Pons (tissue), 1 donor: ENCODE data around the gene TRIM47.

Experiments
- DNase-seq: peaks from one replicate; pipeline ENCODE4 v3.0.0-alpha.2; 2016; ENCODE audit warnings: low spot score

The TRIM47 gene

GRCh38 chr17:75878174-75878998 lies at the start of gene TRIM47:
TSS of gene TRIM47 (minus strand) at chr17:75878581. CDS start at chr17:75878548, 33 bp downstream.
- DNase-seq: peak; percentile 53

GRCh38 chr17:75927286-75927922 lies 49.0 kb upstream of the TRIM47 start:
- DNase-seq: no peak

DNA sequence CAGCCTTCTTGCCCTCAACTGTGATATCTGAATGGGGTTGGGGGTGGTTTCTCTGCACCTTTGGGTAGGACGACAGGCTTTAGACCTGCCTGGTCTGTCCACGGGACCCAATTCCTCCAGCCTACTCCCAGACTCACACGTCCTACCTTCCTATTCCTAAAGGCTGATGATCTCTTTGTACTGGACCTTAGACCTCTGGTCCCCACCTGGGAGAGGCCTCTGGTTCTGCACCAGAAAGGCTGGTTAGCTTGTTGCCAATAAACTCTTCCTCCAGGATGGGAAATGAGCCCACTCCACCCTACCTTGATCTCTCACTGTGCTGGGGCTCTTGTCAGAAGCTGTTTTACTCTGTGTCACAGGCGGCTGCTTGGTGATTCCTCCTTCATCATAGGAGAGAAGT lies 48.1 kb upstream of the TRIM47 start:
- no peak for DNase-seq

GRCh38 chr17:75925912-75926311 lies 47.5 kb upstream of the TRIM47 start:
- no peak for DNase-seq

DNA sequence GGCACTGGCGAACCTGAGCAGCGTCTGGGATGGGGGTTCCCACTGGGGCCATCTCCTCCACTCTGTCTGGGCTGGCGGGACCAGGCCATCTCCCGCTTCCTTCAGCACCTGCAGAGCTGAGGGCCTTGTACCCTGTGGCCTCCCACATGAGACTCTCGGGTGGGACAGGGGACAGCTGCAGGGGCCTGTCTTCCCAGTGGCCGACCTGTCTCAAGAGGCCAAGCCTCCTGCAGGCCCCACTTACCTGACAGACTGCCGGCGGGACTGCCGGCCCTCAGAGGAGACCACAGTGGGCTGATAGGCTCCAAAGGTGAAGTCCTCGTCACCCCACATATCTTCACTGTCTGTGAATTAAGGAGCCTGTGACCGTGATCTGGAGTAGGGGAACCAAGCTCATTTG lies 46.7 kb upstream of the TRIM47 start:
- no peak for DNase-seq

DNA sequence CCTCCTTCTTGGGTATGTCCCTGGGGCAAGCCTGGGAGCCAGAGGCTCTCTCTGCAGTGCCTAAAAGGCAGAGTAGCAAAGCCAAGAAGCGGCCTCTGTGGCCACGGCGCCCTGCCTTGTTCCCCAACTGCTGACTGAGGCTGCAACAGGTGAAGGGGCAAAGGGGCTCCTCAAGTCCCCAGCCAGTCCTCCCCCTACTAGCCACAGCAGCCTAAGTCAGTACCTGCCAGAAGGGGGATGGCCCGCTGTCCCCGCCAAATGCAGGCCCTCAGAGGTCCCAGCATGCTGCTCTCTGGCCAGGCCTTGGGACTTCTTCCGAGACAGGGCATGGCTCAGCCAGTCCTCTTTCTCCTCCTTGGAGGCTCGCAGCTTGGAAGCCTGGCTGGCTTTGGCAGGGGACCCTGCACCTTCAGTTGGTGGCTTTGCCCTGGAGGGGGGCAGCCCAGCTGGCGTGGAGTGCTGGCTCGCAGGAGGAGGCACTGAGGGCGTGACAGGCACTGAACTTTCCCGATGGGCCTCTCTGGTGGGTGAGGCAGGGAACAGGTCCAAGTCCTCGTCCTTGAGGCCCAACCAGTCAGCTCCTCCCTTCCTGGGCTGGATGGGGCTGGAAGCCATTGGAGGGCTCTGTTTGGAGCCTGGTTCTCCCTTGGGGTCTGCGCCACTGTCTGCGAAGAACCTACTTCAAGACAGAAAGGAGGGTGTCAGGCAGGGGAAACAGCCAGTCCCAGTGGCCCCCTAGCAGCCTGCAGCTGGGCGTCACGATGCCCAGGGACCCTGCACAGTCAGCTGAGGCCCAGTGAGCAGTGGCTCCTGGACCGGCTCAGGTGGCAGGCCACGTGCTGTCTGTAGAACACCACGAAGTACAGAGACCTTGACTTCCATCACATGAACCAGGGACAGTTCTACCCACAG lies 44.8 kb upstream of the TRIM47 start:
- no peak for DNase-seq

DNA sequence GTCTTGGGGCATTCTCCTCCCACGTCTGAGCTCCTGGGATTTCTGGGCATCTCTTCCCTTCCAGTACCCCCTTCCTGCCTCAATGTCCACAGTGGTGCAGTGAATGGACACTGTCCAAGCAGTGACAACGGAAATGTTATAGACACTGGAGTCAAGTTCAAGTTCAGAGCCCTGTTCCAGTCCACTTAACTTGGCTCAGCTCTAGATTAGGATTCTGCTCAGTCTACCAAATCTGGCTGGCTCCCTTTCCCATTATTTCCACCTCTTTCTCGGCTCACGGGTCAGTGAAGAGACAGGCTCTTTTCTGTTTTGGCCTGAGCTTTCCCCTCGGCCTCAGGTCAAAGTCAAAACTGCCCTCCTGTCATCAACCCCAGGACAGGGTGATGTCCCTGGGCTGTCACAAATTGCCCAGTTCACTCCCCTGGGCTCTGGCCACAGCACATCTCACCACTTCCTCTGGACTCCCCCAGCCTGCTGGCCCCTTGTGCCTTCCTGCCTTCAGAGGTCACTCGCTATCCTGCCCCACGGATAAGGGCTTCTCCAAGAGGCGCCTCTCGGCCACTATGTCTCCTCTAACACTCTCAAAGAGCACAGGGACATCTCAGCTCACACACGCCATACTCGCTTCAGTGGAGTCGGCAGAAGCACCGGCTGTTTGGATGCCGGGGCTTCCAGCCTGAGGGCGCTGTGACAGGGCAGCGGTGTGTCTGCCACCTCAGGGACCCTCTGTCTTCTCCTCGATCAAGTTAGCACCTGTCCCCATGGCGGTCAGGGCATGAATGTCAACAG lies 44.0 kb upstream of the TRIM47 start:
- no peak for DNase-seq

DNA sequence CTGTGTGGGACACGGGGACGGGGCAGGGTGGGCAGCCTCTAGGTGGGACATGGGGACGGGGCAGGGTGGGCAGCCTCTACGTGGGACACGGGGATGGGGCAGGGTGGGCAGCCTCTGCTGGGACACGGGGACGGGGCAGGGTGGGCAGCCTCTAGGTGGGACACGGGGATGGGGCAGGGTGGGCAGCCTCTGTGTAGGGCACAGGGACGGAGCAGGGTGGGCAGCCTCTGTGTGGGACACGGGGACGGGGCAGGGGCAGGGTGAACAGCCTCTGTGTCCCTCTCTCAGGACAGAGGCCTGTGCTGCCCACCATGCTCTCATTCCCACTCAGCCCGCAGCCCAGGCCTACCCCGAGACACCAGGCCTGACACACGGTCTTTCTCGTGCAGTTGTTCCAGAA lies 43.2 kb upstream of the TRIM47 start:
- DNase-seq: no peak

GRCh38 chr17:75920045-75920560 lies 41.7 kb upstream of the TRIM47 start:
- no peak for DNase-seq

DNA sequence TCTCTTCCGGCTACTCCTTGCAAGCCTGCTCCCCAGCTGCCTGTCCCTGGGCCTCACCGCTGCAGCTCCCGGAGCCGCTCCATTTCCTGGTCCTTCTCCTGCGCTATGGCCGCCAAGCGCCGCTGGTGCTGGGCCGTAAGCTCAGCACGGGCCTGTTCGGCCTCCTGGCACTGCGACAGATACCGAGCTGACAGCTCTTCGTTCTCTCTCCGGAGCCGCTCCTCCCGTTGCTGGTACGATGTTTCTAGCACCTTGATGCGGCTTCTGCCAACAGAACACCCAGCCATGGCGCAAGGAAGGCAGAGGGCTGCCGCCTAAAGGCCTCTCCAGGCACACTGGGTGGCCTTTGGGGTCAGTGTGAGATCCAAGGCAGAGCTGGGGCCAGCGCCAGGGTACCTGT lies 41.2 kb upstream of the TRIM47 start:
- DNase-seq: no peak

DNA sequence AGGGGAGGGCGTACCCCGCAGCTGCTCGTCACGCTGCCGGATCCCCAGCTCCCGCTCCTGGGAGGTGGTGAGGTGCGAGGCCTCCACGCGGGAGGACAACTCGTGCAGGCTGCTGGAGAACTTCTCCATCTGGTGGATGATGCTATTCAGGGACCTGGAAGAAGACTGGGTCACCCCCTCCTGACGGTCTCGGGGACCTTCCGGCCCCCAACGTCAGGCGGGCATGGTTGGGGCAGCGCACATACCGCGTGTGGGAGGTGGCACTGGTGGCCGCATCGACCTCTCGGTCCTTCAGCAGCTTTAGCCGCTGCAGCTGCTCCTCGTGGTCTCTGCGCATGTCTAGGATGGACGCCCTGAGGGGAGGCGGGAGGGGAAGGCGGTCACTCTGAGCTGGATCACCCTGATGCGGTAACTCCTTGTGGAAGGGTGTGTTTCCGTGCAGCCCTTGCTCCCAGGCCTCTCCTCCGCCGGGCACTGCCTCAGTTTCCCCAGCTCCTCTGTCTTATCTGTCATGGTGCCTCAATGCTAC lies 39.6 kb upstream of the TRIM47 start:
- no peak for DNase-seq

DNA sequence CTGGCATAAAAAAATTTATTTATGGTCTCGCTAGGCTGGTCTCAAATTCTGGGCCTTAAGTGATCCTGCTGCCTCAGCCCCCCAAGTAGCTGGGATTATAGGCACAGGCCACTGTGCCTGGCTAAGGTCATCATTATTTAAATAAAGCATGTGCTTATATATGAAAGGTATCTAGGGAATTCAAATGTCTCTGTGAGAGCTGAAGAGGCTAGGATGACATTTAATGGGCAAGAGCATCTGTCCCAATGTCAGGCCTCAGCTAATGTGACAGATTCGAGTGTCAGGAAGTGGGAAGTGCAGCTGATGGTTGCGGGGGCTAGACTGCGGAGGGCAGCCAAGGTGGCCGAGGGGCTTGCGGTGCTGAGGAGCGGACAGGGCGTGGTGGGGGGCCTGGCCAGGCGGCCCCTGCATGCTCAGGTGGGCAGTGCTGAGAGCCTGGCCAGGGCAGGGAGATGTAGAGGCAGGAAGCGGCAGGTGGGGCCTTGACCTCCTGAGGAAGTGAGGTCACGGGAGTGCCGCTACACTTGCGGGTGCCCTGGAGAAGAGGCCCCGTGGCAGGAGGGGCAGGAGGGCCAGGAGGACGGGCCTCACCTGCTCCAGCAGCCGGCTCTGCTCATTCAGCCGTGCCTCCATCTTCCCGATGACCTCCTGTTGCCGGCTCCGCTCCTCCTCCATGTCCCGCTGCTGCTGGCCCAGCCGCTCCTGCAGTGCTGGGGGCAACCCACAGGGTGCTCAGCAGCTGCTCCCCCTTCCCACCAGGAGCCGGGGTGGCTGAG lies 38.9 kb upstream of the TRIM47 start:
- DNase-seq: no peak

- no peak for DNase-seq
Measured at GRCh38 chr17:75915268-75915667, 36.9 kb upstream of the TRIM47 start.

GRCh38 chr17:75914643-75915267 lies 36.4 kb upstream of the TRIM47 start:
- no peak for DNase-seq

DNA sequence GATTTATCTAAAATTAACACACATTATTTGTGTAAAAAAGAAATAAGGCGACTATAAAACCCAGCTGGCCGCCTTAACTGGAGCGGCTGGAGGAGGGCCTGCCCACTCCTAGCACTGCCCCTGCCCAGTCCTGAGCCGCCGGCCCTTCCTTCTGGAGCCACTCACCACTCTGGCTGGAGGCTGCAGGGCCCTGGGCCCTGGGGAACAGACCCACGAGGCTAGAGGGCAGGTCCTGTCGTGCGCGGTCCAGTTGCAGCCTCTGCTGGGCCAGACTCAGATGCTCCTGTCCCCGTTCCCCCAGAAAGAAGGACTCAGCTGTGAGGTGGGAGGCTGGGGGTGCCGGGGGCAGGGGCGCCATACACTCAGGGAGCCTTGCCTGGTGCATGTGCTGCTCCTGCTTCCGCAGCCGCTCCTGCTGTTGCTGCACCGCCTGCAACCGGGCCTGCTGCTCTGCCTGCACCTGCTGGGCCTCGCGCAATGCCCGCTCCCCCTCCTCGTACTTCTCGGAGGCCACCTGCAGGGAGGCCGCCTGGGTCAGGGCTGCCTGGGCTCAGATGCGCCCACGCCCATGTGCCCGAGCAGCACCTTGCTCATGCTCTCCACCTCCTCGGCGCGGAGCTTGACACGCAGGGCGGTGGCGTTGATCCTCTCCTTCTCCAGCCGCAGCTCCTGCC lies 35.3 kb upstream of the TRIM47 start:
- DNase-seq: no peak

DNA sequence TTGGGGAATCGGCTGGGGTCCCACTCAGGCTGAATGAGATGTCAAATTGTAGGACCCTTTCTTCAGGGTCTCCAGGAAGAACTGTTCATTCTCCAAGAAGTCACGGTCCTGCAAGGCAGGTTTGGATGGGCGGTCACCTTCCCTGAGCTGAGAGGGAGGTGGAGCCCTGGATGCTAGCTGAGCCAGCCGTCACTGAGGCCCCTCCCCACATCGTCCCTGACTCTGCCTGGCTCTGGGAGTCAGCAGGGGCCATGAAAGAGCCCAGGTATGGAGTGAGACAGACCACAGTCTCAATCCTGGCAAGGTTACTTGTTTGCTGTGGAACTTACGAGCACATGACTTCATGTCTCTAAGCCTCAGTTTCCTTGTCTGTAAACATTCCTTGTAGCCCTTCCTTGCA lies 32.3 kb upstream of the TRIM47 start:
- DNase-seq: no peak

- no peak for DNase-seq
Measured at GRCh38 chr17:75909812-75910274, 31.5 kb upstream of the TRIM47 start.

GRCh38 chr17:75909051-75909811 lies 30.9 kb upstream of the TRIM47 start:
- DNase-seq: no peak

DNA sequence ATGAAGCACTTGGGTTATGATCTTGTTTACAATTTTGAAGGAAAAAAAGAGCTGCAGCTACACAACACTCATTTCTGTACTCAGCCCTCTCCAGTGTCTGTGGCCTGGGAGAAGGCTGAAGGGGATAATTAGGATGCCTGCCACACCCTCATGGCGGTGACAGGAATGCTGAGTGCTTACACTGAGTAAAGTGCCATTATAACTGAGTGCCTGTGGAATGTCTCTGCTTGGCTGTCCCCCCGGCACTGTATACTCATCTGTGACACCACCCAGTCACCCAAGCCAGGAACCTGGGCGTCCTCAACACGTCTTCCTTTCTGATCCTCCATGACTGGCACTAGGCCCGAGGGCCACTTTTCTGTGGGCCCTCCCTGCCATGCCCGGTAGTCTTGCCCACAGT lies 29.8 kb upstream of the TRIM47 start:
- no peak for DNase-seq
